GM18907 (cell line): ENCODE results near the gene FAM222B.
"Not testable (repeated sequence)": the region's sequence is repeated elsewhere in the genome, so short reads cannot be mapped to it uniquely, and the experiment has no call there.

Experiments used
- ATAC-seq: cut with Tn5 transposase; IDR thresholded peaks from one replicate; pipeline ENCODE4 v1.9.1; 2021; ENCODE audit warnings: mild to moderate bottlenecking, moderate library complexity; ENCODE audit not compliant: unreplicated experiment

FAM222B gene

DNA sequence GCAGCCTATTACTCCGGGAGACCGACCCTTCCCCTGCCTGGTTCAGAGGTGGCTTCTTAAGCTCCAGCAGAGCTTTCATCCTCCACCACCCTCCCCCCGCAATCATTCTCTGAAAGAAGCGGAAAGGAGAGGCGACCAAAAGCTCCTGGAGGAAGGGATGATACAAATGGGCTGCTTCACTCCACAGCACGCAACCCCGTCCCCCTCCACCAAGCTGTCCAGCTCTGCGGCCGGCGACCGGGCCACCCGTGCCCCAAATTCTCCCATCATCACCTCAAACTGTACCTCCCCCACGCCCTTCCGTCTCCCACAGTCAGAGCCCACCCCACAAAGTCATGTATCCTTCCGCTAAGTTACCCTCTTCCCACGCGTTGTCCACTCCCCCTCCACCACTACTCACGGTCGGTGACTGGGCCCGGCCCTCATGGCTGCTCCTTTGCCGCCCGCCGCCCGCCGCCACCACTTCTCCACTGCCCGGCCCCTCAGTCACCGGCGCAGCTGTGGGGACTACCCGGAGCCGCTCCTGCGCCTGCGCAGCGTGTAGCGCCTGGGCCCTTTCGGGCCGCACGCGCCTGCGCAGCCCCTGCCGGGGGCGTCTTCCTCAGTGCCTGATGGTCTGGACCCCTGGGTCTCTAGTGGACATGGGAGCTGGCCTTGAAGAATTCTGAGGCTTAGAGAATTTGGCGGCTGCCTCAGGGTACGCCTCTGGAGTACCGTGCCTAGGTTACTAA is at the start of gene FAM222B:
TSS of gene FAM222B (minus strand) at position 509 of the 731 bp plus-strand sequence. CDS start 76,123 bp downstream, outside the sequence.
- ATAC-seq, result peak; percentile 82

- ATAC-seq, result no peak
Observed at GRCh38 chr17:28892024-28892423, 49.4 kb upstream of the FAM222B start.

DNA sequence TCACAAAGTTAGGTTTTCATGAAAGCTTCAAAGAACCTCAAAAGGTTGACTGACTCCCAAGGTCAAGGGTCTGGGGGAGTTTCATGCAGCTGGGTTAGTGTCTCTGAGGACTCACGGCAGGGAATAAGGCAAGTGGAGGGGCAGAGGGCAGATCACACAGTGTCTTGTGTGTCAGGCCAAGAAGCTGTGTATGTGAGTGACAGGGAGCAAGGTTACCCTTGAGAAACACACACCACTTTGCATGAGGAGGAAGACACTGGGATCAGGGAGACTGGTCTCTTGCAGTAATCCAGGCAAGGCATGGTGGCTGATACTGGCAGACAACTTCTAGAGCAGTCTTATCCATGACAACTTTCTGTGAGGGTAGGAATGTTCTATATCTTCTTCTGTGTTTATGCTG is 48.6 kb upstream of the FAM222B start:
- no peak for ATAC-seq

DNA sequence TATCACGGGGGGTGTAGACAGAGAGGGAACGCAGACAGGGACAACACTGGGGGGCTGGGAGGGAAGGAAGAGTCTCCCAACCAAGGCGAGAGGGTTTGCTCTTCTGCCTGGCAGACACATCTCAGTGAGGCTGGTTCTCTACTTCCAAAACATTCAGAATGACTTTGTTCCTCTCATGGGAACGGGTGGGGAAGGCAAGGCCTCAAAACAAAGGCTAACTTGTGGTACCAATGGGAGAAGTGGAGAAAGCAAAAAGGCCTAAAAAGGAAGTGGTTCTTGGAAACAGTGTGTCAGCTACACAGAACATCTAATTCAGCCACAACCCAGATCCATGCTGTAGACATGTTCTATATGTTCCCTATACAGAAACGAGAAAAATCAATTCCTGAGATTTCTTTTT is 47.4 kb upstream of the FAM222B start:
- no peak for ATAC-seq

DNA sequence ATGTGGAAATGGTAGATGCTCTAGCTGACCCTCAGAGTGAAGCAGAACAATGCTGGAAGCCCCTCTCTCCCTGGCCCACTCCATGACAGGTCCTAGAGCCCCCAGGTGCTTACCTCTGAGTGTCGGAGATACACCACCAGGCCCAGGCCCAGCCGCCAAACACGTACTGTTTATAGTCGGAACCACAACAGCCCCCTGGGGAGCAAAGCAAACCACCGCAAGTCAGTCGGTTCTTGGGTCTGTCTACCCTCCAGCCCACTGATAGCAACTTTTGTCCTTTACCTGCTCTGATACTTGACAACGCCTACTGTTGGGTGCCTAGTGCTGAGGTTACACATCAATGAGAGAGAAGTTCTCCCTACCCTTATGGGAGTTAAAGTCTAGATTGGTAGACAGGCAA is 46.2 kb upstream of the FAM222B start:
- ATAC-seq, result no peak

DNA sequence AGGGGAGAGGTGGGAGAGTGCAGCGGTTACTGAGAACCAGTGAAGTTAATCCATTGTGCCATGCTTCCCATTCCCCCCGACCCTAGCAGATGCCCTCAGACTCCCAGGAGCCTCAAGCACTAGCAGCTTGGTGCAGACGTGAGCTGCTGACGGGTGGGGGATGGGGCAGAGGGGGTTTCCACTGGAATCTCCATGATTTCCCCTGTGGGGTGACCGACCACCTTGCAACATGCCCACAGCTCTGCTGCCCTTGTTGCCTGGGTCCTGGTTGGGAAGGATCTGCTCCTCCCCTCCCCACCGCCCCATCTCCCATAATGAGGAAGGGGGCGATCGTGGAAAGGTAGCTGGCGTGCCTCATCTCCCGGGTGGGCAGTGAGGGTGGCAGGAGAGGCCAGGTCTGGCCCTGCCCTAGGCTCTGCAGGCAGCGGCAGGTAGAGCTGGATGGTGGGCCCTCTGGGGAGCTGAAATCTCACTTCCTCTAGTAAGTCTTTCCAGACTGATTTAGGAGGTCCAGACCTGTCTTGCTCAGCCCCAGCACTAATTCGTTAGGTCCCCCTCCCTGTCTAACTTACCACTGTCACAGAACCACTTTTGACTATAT is 45.4 kb upstream of the FAM222B start:
- no peak for ATAC-seq

- ATAC-seq, result no peak
Observed at GRCh38 chr17:28885951-28886350, 43.4 kb upstream of the FAM222B start.

- no peak for ATAC-seq
Observed at GRCh38 chr17:28885363-28885762, 42.8 kb upstream of the FAM222B start.

- ATAC-seq, result no peak
Observed at GRCh38 chr17:28883967-28884702, 41.5 kb upstream of the FAM222B start.

DNA sequence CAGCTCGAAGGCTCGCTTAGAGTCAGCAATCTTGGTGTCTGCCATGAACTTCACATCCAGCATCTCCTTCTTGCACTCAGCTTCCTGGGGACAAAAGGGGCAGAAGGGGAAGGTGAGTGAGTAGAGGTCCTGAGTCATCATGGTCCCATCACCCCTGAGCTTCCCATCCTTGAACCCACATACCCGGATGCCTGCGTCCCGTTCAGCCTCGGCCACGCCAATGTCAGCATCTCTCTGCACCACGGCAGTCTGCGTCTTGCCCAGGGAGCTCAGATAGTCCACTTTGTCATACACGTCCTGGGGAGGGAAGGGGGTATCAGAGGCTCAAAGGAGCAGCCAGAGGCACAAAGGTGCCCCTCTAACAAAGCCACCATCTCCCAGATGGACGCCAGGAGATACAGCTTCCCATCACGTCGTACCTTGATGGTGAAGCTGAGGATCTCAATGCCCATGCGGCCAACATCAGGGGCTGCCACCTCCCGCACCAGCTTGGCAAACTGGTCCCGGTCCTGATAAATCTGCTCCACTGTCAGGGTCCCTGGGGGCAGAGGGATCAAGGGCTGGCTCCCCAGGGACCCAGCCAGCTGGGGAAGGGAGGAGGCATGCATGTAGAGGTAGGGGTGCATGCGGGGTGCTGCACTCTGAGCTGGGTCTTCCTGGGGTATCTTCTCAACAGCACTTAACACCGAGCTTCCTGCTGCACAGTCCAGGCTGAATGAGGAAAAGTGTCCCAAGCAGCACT is 39.7 kb upstream of the FAM222B start:
- no peak for ATAC-seq

GRCh38 chr17:28881533-28882056 is 39.0 kb upstream of the FAM222B start:
- ATAC-seq, result no peak

DNA sequence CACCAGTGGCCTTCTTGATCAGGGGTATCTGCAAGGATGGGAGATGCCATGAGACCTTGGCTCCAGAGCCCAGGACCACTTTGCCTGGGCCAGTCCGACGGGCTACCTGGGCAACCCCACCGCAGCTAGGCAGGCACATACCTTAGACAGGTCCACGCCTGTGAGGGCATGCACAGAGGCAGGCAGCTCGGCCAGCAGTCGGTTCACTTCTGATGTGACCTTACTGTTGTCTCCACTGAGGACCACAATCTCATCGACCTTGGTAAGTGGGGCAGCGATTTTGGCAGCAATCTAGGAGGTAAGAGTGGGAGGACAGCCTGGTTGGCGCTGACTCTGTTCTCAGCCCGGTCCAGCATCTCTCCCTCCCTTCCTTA is 38.0 kb upstream of the FAM222B start:
- ATAC-seq, result no peak

- ATAC-seq, result no peak
Observed at GRCh38 chr17:28879886-28880571, 37.4 kb upstream of the FAM222B start.

GRCh38 chr17:28878981-28879380 is 36.4 kb upstream of the FAM222B start:
- ATAC-seq, result no peak

GRCh38 chr17:28878158-28878910 is 35.7 kb upstream of the FAM222B start:
- ATAC-seq, result no peak

DNA sequence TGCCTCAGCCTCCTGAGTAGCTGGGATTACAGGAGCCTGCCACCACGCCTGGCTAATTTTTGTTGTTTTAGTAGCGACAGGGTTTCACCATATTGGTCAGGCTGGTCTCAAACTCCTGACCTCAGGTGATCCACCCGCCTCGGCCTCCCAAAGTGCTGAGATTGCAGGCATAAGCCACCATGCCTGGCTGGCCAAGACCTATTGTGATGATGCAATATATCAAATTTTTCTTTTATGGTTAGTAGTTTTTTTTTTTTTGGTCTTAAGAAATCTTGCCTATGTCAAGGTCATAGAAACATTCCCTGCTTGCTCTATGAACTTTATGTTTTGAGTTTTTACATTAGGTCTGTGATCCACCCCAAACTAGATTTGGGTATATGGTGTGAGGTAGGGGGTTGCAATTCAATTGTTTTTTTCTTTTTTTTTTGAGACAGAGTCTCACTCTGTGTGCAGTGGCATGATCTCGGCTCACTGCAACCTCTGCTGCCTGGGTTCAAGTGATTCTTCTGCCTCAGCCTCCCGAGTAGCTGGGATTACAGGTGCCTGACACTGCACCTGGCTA is 34.6 kb upstream of the FAM222B start:
- not testable (repeated sequence) for ATAC-seq

DNA sequence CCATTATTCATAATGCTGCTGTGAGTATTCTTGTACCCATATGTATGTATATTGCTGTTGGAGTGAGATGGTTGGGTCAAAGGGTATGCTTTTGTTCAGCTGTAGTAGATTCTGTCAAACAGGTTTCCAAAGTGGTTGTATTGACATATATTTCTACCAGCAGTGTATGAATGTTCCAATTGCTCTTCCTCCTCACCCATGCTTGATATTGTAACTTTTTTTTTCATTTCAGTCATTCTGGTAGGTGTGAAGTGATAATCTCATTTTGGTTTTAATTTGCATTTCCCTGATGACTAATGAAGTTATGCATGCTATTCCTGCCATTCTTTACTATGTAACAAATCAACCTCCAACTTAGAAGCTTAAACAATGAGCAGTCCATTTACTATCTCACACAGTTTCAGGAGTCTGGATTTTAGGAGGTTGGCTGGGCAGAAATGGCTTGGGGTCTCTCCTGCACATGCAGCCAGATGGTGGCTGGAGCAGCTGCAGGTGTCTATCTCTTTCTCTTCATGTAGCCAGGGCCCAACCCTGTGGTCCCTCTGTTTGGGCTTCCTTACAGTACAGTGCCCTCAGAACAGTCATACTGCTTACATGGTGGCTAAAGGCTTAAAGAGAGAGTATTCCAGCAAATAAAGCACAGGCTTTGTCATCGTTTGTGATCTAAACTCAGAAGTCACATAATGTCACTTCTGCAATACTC is 33.4 kb upstream of the FAM222B start:
- no peak for ATAC-seq

GRCh38 chr17:28874750-28875149 is 32.2 kb upstream of the FAM222B start:
- ATAC-seq, result no peak

DNA sequence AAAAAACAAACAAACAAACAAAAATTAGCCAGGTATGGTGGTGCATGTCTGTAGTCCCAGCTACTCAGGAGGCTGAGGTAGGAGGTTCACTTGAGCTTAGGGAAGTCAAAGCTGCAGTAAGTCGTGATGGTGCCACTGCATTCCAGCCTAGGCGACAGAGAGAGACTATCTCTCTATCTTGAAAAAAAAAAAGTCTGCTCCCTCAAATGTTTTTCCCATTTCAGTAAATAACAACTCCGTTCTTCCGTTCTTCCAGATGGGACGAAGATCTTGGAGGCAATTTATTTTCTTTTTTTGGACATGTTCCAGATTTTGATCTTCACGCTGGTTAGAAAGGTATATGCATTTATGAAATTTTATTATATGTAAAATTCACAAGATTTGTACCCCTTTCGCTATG is 31.2 kb upstream of the FAM222B start:
- no peak for ATAC-seq
